ENCODE results near the gene GAREM1. TPM values are rescaled to one million over a fixed set of nuclear protein-coding genes. Genes with fewer than 3 reads are reported as not detected.

The GAREM1 gene
- total RNA-seq, 2 experiments from 2014 or later, result not detected

- Mint-ChIP-seq H3K36me3 (no peaks in the 10 kb centered on the region), H3K27ac (no peak overlapping the region), H3K4me3 (peak overlapping the region; percentile 70), H3K4me1 (peaks cover 22% of the 10 kb centered on the region), H3K9me3 (no peaks in the 10 kb centered on the region), H3K27me3 (peaks cover 78% of the 10 kb centered on the region)
- DNase-seq, result no peak
These were observed 807 bp downstream of the GAREM1 start for GRCh38 chr18:32469691-32470459.

GRCh38 chr18:32469190-32469651 lies 1.5 kb downstream of the GAREM1 start:
- Mint-ChIP-seq H3K27me3 (peaks cover 81% of the 10 kb centered on the region), H3K4me1 (peaks cover 22% of the 10 kb centered on the region), H3K9me3 (no peaks in the 10 kb centered on the region), H3K36me3 (no peaks in the 10 kb centered on the region), H3K27ac (no peak overlapping the region), H3K4me3 (no peak overlapping the region)
- DNase-seq, result no peak

- Mint-ChIP-seq H3K27me3 (peaks cover 74% of the 10 kb centered on the region), H3K36me3 (no peaks in the 10 kb centered on the region), H3K4me1 (peaks cover 22% of the 10 kb centered on the region), H3K4me3 (no peak overlapping the region), H3K27ac (no peak overlapping the region), H3K9me3 (no peaks in the 10 kb centered on the region)
- no peak for DNase-seq
These were observed 2.4 kb downstream of the GAREM1 start for GRCh38 chr18:32468147-32468845.

GRCh38 chr18:32461709-32462272 lies 8.9 kb downstream of the GAREM1 start:
- Mint-ChIP-seq H3K27me3 (peaks cover 49% of the 10 kb centered on the region), H3K4me3 (no peak overlapping the region), H3K9me3 (no peaks in the 10 kb centered on the region), H3K4me1 (no peaks in the 10 kb centered on the region), H3K27ac (no peak overlapping the region), H3K36me3 (no peaks in the 10 kb centered on the region)
- no peak for DNase-seq

- H3K27me3 Mint-ChIP-seq, result peaks cover 52% of the 10 kb centered on the region
- no peak overlapping the region for H3K27ac Mint-ChIP-seq
- H3K36me3 Mint-ChIP-seq, result no peaks in the 10 kb centered on the region
- no peak for DNase-seq
- no peaks in the 10 kb centered on the region for H3K4me1 Mint-ChIP-seq
- no peaks in the 10 kb centered on the region for H3K9me3 Mint-ChIP-seq
- H3K4me3 Mint-ChIP-seq, result no peak overlapping the region
These were observed 10.4 kb downstream of the GAREM1 start for GRCh38 chr18:32460171-32460731.

- peaks cover 54% of the 10 kb centered on the region for H3K27me3 Mint-ChIP-seq
- H3K27ac Mint-ChIP-seq, result no peak overlapping the region
- H3K9me3 Mint-ChIP-seq, result no peaks in the 10 kb centered on the region
- H3K4me1 Mint-ChIP-seq, result no peaks in the 10 kb centered on the region
- H3K4me3 Mint-ChIP-seq, result no peak overlapping the region
- no peaks in the 10 kb centered on the region for H3K36me3 Mint-ChIP-seq
- no peak for DNase-seq
These were observed 11.2 kb downstream of the GAREM1 start for GRCh38 chr18:32459361-32460101.

GRCh38 chr18:32455361-32455760 lies 15.3 kb downstream of the GAREM1 start:
- Mint-ChIP-seq H3K9me3 (no peaks in the 10 kb centered on the region), H3K27ac (no peak overlapping the region), H3K4me3 (no peak overlapping the region), H3K4me1 (no peaks in the 10 kb centered on the region), H3K36me3 (no peaks in the 10 kb centered on the region), H3K27me3 (peaks cover 50% of the 10 kb centered on the region)
- no peak for DNase-seq

- H3K9me3 Mint-ChIP-seq, result no peaks in the 10 kb centered on the region
- no peak overlapping the region for H3K27ac Mint-ChIP-seq
- H3K27me3 Mint-ChIP-seq, result peaks cover 48% of the 10 kb centered on the region
These were observed 16.1 kb downstream of the GAREM1 start for GRCh38 chr18:32454593-32454992.

GRCh38 chr18:32450874-32451273 lies 19.8 kb downstream of the GAREM1 start:
- Mint-ChIP-seq H3K27ac (no peak overlapping the region), H3K4me3 (no peak overlapping the region), H3K4me1 (no peaks in the 10 kb centered on the region), H3K36me3 (no peaks in the 10 kb centered on the region), H3K9me3 (no peaks in the 10 kb centered on the region), H3K27me3 (peaks cover 27% of the 10 kb centered on the region)
- no peak for DNase-seq

More at GRCh38 chr18:32454593-32454992, 16.1 kb downstream of the GAREM1 start:
- Mint-ChIP-seq H3K36me3 (no peaks in the 10 kb centered on the region), H3K4me3 (no peak overlapping the region), H3K4me1 (no peaks in the 10 kb centered on the region)
- DNase-seq, result no peak

GRCh38 chr18:32450026-32450691 lies 20.5 kb downstream of the GAREM1 start:
- no peak for DNase-seq
- no peak overlapping the region for H3K27ac Mint-ChIP-seq
- peaks cover 20% of the 10 kb centered on the region for H3K27me3 Mint-ChIP-seq
- H3K9me3 Mint-ChIP-seq, result no peaks in the 10 kb centered on the region
- no peaks in the 10 kb centered on the region for H3K4me1 Mint-ChIP-seq
- H3K4me3 Mint-ChIP-seq, result no peak overlapping the region
- H3K36me3 Mint-ChIP-seq, result no peaks in the 10 kb centered on the region

GRCh38 chr18:32446780-32447179 lies 23.9 kb downstream of the GAREM1 start:
- H3K36me3 Mint-ChIP-seq, result no peaks in the 10 kb centered on the region
- no peaks in the 10 kb centered on the region for H3K9me3 Mint-ChIP-seq
- no peak overlapping the region for H3K27ac Mint-ChIP-seq
- no peaks in the 10 kb centered on the region for H3K4me1 Mint-ChIP-seq
- no peak overlapping the region for H3K4me3 Mint-ChIP-seq
- no peak for DNase-seq
- H3K27me3 Mint-ChIP-seq, result peaks cover 9% of the 10 kb centered on the region

- Mint-ChIP-seq H3K9me3 (no peaks in the 10 kb centered on the region), H3K4me3 (no peak overlapping the region), H3K27me3 (peaks cover 8% of the 10 kb centered on the region), H3K4me1 (no peaks in the 10 kb centered on the region), H3K27ac (no peak overlapping the region), H3K36me3 (no peaks in the 10 kb centered on the region)
- no peak for DNase-seq
These were observed 24.8 kb downstream of the GAREM1 start for GRCh38 chr18:32445846-32446245.

GRCh38 chr18:32443706-32444215 lies 26.9 kb downstream of the GAREM1 start:
- Mint-ChIP-seq H3K4me1 (no peaks in the 10 kb centered on the region), H3K36me3 (no peaks in the 10 kb centered on the region), H3K27ac (no peak overlapping the region), H3K9me3 (no peaks in the 10 kb centered on the region), H3K4me3 (no peak overlapping the region), H3K27me3 (peaks cover 11% of the 10 kb centered on the region)
- no peak for DNase-seq

GRCh38 chr18:32443033-32443705 lies 27.5 kb downstream of the GAREM1 start:
- Mint-ChIP-seq H3K36me3 (no peaks in the 10 kb centered on the region), H3K4me1 (no peaks in the 10 kb centered on the region), H3K27ac (no peak overlapping the region), H3K9me3 (no peaks in the 10 kb centered on the region), H3K27me3 (peaks cover 11% of the 10 kb centered on the region), H3K4me3 (no peak overlapping the region)
- no peak for DNase-seq

Data from activated naive CD8-positive, alpha-beta T cell treated with anti-CD3 and anti-CD28 coated beads for 36 hours (primary cell).